Hippocampal formation (tissue), 2 donors: Measurements from ENCODE around the gene RHOBTB3.

Experiments
- DNase-seq, 2 donors: peaks; one replicate each; lab custom pipeline; 2025; lab: John Stamatoyannopoulos, UW

RHOBTB3 gene

GRCh38 chr5:95763941-95764340 lies 32.8 kb downstream of the RHOBTB3 start:
- DNase-seq: no peak

- no peak for DNase-seq
Measured at GRCh38 chr5:95768731-95769130, 37.6 kb downstream of the RHOBTB3 start.

DNA sequence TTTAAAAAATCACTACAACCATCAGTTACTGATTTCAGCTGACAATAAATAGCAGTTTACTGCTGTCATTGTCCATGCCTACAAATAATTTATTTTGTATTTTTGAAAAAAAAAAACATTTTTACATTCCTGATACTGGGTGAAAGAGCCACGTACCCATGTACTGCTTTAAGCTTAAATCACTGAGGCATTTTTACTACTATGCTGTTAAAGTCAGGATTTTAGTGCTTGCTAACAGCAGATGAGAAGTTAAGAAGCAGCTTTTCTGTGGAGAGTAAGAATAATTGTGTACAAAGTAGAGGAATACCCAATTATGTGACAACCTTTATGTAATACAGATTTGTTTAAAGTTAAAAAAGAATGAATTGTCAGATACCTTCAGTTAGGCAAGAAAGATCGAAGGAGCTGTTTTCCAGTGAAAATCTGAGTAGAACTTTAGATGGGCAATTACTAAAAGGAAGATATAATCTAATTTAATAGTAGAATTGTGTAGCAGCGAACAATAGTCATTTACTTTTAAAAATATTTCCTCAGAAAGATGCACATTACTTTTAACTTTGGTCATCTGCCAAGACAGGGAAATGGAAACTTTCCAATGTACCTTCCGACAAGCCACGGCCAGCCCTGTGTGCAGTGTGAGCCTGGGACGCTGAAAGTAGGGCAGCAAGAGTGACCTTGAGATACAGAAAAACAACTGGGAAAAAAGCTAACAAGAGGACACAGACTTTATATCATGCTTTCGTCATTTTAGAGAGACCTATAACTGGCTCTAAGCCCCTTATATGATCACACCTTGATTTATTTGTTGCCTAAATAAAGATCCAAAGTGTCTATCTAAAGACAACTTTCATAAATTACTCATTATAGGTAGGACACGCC lies 39.9 kb downstream of the RHOBTB3 start:
- DNase-seq: no peak

DNA sequence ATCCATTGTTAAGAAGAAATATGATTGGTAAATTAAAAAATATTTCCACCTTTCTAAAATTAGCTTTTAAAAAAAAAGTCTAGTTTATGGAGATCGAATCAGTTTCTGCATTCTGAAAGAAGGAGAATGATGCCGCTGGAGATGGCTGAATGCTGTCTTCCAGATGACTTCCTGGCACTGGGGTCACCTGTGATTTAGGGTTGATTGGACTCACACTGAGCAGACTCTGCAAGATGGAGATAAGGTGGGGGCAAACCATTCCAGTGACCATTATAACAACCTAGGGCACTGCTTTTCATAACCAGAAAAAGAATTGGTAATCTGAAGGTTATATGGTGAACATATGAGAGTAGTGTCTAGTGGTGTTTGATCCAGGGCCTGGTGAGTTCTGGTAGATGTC lies 40.8 kb downstream of the RHOBTB3 start:
- DNase-seq: no peak

GRCh38 chr5:95773335-95774059 lies 42.4 kb downstream of the RHOBTB3 start:
- no peak for DNase-seq

GRCh38 chr5:95777441-95777840 lies 46.3 kb downstream of the RHOBTB3 start:
- no peak for DNase-seq

DNA sequence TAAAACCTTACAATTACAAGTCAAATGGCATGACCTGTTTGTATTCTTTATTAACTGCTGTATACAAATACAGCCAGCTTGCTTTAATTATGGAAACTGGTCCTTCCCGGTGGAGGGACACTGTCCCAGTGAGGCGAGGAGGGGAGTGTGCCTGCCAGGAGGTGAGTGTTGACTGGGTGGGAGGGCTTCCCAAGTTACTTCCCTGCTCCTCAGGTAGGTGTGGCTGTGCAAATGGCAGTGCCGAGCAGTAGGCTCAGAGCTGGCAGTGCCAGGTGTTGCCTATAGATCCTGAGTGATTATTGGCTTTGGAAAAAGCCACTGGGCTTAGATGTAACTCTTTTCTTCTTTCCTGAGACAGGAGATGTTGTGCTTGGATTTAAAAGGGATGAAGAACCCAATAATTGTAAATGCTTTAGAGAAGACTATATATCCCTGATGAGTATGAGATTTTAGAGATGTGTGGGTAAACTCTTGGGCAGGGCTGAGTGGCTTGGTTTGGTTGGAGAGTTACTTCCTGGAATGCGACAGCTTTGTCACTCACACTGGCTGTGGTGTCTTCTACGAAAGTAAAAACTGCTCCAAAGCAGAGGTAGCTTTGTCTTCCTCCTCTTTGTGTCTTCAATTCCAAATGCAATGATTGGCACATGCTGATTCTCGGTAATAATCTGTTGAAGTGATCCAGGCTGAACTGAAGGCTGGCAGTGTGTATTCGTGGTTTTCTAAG lies 47.7 kb downstream of the RHOBTB3 start:
- DNase-seq: no peak

GRCh38 chr5:95779611-95780010 lies 48.5 kb downstream of the RHOBTB3 start:
- no peak for DNase-seq

- DNase-seq: no peak
Measured at GRCh38 chr5:95780597-95780996, 49.5 kb downstream of the RHOBTB3 start.

- DNase-seq: peak; percentile 74 to 86
Measured at GRCh38 chr5:95781101-95781583, 50.0 kb downstream of the RHOBTB3 start.

DNA sequence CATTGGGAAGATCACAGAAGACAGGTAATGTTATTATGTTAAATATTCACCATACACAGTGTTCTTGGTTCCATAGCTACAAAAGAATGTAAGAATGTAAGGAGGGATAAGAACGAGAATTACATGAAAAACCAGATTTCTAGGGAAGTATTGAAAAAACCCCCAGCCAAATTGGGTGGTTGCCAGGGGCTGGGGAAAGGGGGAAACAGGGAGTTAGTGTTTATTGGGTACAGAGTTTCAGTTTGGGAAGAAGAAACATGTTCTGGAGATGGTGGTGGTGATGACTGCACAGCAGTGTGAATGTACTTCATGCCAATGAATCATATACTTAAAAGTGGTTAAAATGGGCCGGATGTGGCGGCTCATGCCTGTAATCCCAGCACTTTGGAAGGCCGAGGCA lies 51.0 kb downstream of the RHOBTB3 start:
- no peak for DNase-seq

- DNase-seq: no peak
Measured at GRCh38 chr5:95783661-95784060, 52.5 kb downstream of the RHOBTB3 start.

GRCh38 chr5:95784514-95785302 lies 53.6 kb downstream of the RHOBTB3 start:
- DNase-seq: no peak

GRCh38 chr5:95786821-95787418 lies 55.8 kb downstream of the RHOBTB3 start:
- DNase-seq: no peak

DNA sequence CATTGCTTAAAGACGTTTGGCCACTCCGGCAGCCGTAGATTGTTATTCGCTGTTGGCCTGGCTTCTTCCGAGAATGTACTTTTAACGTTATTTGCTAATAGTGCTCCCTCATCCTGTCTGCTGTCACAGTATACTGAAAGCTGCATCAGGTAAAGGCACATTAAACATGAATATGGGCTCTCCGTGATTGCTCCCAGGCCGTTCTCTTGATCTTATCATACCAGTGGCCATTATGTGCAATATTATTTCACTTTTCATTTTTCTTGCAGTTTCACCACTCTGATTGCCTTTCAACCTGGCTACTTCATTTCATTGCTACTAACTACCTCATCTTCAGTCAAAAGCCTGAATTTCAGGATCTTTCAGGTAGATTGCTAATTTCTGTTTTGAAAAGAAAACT lies 57.4 kb downstream of the RHOBTB3 start:
- no peak for DNase-seq

- no peak for DNase-seq
Measured at GRCh38 chr5:95791751-95792150, 60.6 kb downstream of the RHOBTB3 start.

GRCh38 chr5:95794070-95794516 lies 63.0 kb downstream of the RHOBTB3 start:
- no peak for DNase-seq

- no peak for DNase-seq
Measured at GRCh38 chr5:95797301-95797700, 66.2 kb downstream of the RHOBTB3 start.

- DNase-seq: no peak
Measured at GRCh38 chr5:95798048-95798447, 66.9 kb downstream of the RHOBTB3 start.

- DNase-seq: no peak
Measured at GRCh38 chr5:95798545-95798944, 67.4 kb downstream of the RHOBTB3 start.

DNA sequence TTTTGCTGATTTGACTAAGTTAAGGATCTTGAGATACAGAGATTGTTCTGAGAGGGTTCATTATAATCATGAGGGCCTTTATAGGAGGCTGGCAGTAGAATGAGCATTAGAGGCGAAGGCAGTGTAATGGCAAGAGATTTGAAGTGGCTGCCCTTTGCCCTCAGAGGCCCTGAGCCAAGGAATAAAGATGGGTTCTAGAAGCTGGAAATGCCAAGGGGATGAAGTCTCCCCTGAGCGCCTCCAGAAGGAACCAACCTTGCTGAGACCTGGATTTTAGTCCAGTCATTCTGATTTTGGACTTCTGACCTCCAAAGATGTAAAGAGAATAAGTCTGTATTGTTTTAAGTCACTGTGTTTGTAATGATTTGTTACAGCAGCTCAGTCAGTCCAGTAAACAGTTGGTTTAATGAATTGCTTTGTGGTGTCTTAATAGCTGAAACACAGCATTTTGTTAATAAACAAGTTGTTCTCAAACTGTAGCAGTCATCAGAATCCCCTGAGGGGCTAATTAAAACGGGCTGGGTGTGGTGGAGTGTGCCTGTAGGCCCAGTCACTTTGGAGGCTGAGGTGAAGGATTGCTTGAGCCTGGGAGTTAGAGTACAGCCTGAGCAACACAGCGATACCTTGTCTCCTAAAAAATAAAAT lies 68.2 kb downstream of the RHOBTB3 start:
- DNase-seq: no peak
